NCI-H146 treated with DMSO at 0.1 percent for 48 hours (cell line): Measurements from ENCODE around the gene ENKUR.

Experiments
- DNase-seq: peaks from one replicate; lab custom pipeline; 2025; ENCODE audit not compliant: unreplicated experiment; lab: John Stamatoyannopoulos, UW

ENKUR gene

GRCh38 chr10:24950439-24950838 lies 65.5 kb downstream of the ENKUR start:
- DNase-seq, result no peak

DNA sequence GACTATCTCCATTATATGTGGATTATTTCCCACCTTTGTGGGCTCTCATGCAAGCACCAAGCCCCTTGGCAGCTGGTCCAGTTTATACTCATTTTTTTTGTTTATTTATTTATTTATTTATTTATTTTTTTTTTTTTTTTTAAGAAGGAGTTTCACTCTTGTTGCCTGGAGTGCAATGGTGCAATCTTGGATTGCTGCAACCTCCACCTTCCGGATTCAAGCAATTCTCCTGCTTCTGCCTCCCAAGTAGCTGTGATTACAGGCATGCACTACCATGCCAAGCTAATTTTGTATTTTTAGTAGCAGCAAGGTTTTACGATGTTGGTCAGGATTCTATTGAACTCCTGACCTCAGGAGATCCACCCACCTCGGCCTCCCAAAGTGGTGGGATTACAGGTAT lies 66.3 kb downstream of the ENKUR start:
- DNase-seq, result no peak

DNA sequence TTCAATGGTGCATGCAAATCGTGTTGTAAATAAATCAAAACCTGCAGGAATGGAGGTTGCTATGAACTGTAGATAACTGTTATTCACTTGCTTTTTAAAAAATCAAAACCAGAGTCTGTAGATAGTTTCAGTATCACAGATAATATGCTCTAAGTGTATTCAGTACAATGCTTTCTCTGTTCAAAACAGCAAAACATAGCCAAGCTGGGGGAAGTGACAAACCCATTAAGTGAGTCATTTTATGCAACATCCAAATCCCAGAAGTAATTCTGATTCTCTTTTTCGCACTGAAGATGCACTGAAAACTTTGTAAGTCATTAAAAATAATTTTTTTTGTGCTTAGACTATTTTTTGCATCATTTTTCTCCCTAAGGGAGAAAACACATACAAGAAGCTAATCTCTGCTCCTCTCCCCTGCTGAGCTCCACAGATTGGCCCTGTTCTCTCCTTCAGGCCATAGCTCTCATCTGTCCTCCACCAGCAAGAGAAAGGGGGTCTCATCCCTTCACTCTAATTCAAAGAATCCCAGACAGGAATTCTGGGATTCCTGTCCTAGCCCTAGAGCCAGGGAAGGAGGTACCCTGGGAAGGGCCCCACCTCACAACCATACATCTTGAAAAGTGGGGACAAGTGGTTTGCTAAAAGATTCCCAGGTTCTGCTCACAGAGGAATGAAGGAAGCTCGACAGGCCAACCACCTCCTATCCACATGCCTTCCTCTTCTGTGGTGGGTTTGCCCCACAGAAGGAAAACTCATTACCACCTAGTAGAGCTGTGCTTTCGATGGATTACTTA lies 68.5 kb downstream of the ENKUR start:
- no peak for DNase-seq

DNA sequence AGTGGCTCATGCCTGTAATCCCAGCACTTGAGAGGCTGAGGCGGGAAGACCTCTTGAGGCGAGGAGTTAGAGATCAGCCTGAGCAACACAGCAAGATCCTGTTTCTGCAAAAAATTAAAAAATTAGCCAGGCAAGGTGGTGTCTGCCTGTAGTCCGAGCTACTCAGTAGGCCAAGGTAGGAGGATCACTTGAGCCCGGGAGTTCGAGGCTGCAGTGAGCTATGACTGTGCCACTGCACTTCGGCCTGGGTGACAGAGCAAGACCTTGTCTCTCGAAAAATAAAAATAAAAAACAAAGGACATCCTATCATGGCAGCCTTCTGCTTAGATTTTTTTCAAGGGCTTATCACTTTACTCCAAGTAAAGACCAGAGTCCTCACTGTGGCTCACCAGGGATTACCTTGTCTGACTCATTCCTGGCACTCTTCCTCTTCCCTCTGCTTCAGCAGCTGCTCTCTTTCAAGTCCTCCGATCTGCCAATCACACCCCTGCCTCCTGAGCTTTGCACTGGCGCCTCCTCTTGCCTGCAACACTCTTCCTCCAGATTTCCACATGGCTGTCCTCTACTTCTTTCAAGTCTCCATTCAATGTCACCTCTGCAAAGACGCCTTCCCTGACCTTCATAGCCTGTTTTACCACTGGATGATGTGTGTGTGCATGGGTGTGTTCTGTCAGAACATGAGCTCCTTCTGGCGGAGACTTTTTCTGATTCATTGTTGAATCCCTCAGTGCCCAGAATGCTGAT lies 71.3 kb downstream of the ENKUR start:
- no peak for DNase-seq

- no peak for DNase-seq
Measured at GRCh38 chr10:24938525-24938924, 77.4 kb downstream of the ENKUR start.

DNA sequence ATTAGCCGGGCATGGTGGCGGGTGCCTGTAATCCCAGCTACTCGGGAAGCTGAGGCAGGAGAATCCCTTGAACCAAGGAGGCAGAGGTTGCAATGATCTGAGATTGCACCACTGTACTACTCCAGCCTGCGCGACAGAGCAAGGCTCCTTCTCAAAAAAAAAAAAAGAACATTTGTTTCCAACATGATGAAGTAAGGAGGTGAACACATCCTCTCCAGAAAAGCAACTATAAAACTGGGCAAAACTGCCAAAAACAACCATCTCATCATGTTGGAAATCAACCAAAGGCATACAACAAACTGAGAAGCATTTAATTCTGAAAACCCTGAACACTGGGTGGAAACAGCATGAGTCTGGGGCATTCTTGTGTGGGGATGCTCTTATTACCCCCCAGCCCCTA lies 77.9 kb downstream of the ENKUR start:
- no peak for DNase-seq

- DNase-seq, result no peak
Measured at GRCh38 chr10:24935504-24936292, 80.3 kb downstream of the ENKUR start.
